ENCODE results near the gene ANKRD28.
A peak's percentile ranks its signal among the peaks of the same experiment; 100 is the strongest.

The ANKRD28 gene

GRCh38 chr3:15666277-15666676 lies 131.5 kb downstream of the ANKRD28 start:
- no peak for DNase-seq

- no peak for DNase-seq
Measured at GRCh38 chr3:15665510-15666150, 132.1 kb downstream of the ANKRD28 start.

GRCh38 chr3:15664144-15664543 lies 133.6 kb downstream of the ANKRD28 start:
- DNase-seq, result peak in 1 of 58 donors; percentile 2

- no peak for DNase-seq
Measured at GRCh38 chr3:15660055-15660935, 137.5 kb downstream of the ANKRD28 start.

- DNase-seq, result no peak
Measured at GRCh38 chr3:15659254-15659975, 138.4 kb downstream of the ANKRD28 start.

- peak in 2 of 58 donors; percentile 17 to 31 for DNase-seq
Measured at GRCh38 chr3:15657016-15657415, 140.8 kb downstream of the ANKRD28 start.

- DNase-seq, result no peak
Measured at GRCh38 chr3:15656342-15656741, 141.4 kb downstream of the ANKRD28 start.

- DNase-seq, result peak in 23 of 58 donors; percentile 17 to 85 (median 42)
Measured at GRCh38 chr3:15654891-15655290, 142.9 kb downstream of the ANKRD28 start.

- no peak for DNase-seq
Measured at GRCh38 chr3:15654127-15654526, 143.7 kb downstream of the ANKRD28 start.

GRCh38 chr3:15653321-15653720 lies 144.5 kb downstream of the ANKRD28 start:
- no peak for DNase-seq

GRCh38 chr3:15651396-15651795 lies 146.4 kb downstream of the ANKRD28 start:
- no peak for DNase-seq

GRCh38 chr3:15649858-15650257 lies 147.9 kb downstream of the ANKRD28 start:
- DNase-seq, result no peak

GRCh38 chr3:15649341-15649740 lies 148.4 kb downstream of the ANKRD28 start:
- DNase-seq, result no peak

GRCh38 chr3:15647611-15648167 lies 150.1 kb downstream of the ANKRD28 start:
- peak in 4 of 58 donors; percentile 23 to 53 (median 33) for DNase-seq

- peak in 4 of 58 donors; percentile 18 to 58 (median 37) for DNase-seq
Measured at GRCh38 chr3:15646851-15647511, 150.8 kb downstream of the ANKRD28 start.

- DNase-seq, result peak in 1 of 58 donors; percentile 36
Measured at GRCh38 chr3:15645740-15646501, 151.9 kb downstream of the ANKRD28 start.

GRCh38 chr3:15645246-15645645 lies 152.5 kb downstream of the ANKRD28 start:
- no peak for DNase-seq

- DNase-seq, result no peak
Measured at GRCh38 chr3:15638891-15639262, 158.9 kb downstream of the ANKRD28 start.

GRCh38 chr3:15638193-15638890 lies 159.4 kb downstream of the ANKRD28 start:
- DNase-seq, result no peak
